Uterus (tissue), 2 donors: ENCODE results near the gene ULK3.
A peak's percentile ranks its signal among the peaks of the same experiment; 100 is the strongest.

Experiments used
- POLR2A ChIP-seq, 2 donors: fragments of 450-650 bp; IDR thresholded peaks; one replicate each; pipeline ENCODE4 v1.6.1; 2016; ENCODE audit warnings: antibody characterized with exemption in 2 of 2, mild to moderate bottlenecking in 1 of 2, moderate library complexity in 1 of 2
- TF ChIP-seq, protein P1 (sequence below), 4 experiments: fragments of 200-600 bp in 2 of 4; fragments of 450-650 bp in 2 of 4; sonication (generic) in 2 of 4; IDR thresholded peaks; one replicate each; pipeline ENCODE4 v1.5.1; 2016 to 2019; ENCODE audit warnings: antibody characterized with exemption in 4 of 4, mild to moderate bottlenecking in 2 of 4, moderate library complexity in 1 of 4

DNA sequence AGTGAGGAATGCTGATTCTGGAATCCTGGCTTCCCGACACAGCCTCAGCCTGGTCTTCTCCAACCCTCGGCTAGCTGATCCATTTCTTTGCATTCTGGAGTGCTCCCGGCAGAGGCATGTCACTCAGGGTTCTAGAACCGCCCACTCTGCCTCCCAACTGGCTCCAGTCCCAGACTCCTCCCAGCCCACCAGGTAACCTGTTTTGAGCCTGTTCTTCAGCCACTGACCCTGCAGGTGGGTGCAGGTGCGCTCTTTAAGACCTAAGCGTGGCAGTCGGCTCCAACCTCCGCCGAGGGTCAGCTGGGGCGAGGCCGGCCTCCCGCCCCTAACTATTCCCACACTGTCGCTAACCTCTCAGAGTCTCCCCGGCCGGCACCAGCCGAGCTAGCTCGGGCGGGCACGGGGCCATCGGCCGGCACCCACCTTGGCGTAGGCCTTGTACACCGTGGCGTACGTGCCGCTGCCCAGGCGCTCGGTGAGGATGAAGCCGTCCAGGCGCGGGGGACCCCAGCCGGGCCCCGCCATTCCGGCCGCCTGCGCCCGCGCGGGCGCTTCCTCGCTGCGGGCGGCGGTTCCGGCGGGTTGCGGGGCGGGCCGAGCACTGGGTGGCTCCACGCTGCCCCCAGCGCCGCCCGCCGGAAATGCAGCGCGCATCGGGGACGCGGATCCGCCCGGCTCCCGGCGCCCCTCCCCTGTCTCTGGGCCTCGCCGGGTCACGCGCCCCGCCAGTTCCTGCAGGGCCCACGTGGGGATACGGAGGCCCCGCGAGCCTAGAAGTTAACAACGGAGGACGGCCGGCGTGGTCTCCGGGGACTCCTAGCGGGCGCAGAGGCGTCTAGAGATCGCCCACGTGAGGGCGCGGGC lies at the start of gene ULK3:
- TF ChIP-seq, protein P1, sequence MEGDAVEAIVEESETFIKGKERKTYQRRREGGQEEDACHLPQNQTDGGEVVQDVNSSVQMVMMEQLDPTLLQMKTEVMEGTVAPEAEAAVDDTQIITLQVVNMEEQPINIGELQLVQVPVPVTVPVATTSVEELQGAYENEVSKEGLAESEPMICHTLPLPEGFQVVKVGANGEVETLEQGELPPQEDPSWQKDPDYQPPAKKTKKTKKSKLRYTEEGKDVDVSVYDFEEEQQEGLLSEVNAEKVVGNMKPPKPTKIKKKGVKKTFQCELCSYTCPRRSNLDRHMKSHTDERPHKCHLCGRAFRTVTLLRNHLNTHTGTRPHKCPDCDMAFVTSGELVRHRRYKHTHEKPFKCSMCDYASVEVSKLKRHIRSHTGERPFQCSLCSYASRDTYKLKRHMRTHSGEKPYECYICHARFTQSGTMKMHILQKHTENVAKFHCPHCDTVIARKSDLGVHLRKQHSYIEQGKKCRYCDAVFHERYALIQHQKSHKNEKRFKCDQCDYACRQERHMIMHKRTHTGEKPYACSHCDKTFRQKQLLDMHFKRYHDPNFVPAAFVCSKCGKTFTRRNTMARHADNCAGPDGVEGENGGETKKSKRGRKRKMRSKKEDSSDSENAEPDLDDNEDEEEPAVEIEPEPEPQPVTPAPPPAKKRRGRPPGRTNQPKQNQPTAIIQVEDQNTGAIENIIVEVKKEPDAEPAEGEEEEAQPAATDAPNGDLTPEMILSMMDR (IDR thresholded peaks at IDR 0.05): peak; percentile 51 to 95 (median 87)
- peak in 1 of 2 donors; percentile 72 for TF ChIP-seq POLR2A (IDR thresholded peaks at IDR 0.05)
